Colon (tissue), 2 donors: Measurements from ENCODE around the gene RIN2.

Experiments
- FAIRE-seq: peaks from 2 replicates; lab custom pipeline; 2012; peaks lifted over from hg19 to GRCh38; lab: Jason Lieb, UNC
- donor health status: control.
- donor health status: control.

Gene RIN2

DNA sequence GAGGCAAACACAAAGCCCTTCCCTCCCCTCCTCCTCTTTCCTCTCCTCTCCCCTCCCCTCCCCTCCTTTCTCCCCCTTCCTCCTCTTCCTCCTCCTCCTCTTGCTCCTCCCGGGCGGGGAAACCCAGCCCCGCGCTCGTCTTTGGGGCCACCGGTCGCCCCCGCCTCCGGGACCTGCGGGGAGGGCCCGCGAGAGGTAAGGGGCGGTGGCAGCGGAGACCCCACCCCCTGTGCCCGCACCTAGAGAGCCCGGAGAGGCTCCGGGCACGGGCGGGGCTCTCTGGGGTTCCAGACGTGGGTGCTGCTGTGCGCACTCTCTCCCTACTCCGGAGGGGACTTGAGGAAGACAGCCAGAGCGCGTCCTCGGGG, at the start of gene RIN2:
Gene RIN2, plus strand, starts transcription at position 126 of the 368 bp plus-strand sequence. CDS start 131,344 bp downstream, outside the sequence.
- no peak for FAIRE-seq

- FAIRE-seq: no peak
Measured at GRCh38 chr20:19709635-19710335, 48.3 kb upstream of the RIN2 start.

DNA sequence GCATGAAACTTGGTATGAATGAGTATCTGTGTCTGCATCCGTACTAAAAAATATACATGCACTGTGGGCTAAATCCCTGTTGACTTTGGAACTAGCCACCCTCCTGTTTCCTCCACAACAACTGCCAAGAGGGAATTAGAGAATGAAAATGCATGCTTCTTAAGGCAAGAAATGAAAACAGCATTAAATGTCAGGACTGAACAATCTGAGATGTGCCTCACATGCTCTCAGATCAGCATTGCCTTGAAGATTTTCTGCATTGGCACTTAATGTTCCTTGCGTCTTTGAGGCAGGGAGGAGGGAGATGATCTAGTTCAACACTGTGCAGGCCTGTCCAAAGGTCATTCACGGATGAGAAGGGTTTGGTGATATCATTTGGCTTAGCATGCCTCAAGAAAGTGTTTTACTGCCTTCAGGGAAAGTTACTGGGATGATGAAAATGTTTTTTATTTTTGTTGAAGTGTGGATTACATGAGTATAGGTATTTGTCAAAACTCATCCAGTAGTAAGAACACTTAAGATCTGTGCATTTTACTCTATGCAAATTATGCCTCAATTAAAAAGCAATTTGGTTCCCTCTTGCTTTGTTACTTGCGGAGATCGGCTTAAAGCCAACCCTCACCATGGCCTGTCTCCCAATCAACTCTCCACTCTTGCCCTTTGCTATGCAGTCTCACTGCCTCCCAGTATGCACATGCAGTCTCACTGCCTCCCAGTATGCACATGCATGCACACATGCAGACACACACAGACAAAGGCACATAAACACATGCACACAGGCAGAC, 47.5 kb upstream of the RIN2 start:
- no peak for FAIRE-seq

- no peak for FAIRE-seq
Measured at GRCh38 chr20:19711126-19711525, 46.9 kb upstream of the RIN2 start.

DNA sequence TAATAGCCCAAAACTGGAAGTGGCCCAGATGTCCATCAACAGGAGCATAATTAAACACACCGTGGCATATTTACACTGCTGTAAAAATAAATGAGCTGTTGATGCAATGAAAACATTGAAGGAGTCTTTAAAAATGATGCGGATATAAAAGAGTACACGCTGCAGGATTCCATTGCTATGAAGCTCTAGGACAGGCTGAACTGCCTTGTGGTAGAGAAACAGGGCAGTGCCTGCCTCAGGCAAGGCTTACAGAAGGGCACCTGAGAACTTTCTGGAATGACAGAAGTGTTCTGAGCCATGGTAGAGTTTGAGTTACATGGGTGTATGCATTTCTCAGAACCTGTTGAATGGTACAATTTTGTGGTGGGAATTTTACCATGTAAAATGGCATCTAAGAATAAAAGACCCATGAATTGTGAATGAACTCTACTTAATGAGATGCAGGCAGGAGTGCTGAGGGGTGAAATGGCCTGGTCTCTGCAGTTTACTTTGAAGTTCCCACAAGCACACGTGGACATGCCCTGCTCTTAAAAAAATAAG, 45.3 kb upstream of the RIN2 start:
- no peak for FAIRE-seq

DNA sequence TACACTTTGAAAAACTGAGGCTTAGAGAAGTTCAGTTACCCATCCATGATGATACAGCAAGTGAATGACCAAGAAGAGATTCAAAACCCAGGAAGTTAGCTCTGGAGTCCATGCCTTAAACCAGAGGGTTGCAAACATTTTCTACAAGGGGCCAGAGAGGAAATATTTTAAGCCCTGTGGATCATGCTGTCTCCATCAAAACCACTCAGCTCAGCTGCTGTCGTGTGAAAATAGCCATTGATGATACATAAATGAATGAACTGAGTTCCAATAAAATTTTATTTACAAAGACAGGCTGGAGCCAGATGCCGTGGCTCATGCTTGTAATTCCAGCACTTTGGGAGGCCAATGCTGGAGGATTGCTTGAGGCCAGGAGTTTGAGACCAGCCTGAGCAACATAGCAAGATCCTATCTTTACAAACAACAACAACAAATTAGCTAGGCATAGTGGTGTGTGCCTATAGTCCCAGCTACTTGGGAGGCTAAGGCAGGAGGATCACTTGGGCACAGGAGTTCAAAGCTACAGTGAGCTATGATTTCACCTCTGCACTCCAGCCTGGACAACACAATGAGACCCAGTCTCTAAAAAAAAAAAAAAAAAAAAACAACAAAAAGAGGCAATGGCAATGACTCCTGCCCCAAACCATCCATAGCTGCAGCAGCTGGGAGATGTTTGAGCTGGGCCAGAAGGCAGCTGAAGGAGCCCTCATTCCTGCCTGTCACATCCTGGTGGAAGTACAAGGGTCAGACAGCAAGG, 44.1 kb upstream of the RIN2 start:
- FAIRE-seq: no peak

DNA sequence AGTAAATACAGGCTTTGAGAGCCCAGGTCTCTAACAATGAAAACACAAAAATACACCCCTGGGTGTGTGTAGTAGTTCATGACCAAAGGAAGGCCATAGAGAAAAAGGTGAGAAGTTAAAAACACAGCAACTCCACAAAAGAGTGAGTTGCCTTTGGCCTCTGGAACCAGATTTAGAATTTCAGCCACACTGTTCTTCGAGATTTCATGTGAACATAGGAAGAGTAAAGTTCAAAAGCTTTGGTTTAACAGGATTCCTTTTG, 43.5 kb upstream of the RIN2 start:
- no peak for FAIRE-seq

DNA sequence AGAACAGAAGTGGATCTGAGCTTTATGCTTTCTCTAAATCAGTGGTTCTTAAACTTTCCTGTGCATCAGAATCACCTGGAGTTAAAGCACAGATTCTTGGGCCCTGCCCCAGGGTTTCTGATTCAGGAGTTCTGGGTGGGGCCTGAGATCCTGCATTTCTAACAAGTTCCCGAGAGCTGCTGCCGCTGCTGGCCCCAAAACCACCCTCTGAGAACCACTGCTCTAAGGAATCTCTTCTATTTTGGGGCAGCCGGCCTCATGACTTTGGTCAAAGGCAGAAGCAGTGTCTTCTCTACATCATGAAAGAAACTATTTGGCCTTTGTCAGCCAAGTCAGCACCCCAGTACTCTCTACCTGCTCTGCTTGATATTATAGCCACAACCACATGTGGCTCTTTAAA, 42.1 kb upstream of the RIN2 start:
- no peak for FAIRE-seq

- no peak for FAIRE-seq
Measured at GRCh38 chr20:19718880-19719279, 39.2 kb upstream of the RIN2 start.

DNA sequence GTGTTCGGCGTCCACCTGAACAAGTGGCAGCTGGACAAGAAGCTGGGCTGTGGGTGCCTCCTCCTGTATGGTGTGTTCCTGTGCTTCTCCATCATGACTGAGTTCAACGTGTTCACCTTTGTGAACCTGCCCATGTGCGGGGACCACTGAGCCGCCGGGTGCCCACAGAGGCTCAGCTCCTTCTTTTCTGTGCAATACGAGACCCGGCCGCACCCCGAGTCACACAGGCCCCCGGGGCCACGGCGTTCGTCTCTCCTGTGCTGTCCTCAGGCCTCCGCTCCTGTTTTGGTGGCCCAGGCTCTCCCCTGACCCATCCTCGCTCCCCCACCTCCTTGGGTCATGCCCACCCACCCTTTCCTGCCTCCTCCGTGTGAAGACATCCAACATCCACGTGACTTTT, 37.1 kb upstream of the RIN2 start:
- no peak for FAIRE-seq

GRCh38 chr20:19723051-19723450, 35.0 kb upstream of the RIN2 start:
- no peak for FAIRE-seq

DNA sequence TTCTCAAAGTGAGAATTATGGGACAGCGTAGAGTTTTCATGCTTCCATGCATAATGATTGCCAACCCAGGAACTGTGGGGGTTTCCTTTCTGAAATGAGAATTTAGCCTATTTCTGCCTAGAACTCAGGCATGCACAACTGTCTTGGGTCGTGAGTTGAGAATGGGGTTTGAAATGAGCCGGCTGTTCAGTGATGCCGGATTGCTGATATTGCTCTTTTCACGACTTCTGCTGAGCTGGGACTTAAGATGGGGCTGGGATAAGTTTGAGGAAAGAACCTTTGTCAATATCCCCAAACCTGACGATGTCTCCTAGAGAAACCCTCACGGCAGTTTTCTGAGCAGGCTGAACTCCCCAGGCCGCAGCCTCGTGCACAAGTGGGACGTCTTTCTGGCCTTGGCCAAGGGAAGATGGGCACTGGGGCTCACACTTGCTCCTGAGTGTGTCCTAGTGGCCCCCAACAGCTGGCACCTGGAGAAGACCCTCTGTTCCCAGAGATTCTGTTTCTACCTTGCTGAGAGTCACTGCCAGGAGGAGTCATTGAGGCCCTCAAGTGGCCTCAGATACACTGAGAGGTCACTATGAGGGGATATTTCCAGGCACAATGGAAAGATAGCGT, 34.1 kb upstream of the RIN2 start:
- no peak for FAIRE-seq

DNA sequence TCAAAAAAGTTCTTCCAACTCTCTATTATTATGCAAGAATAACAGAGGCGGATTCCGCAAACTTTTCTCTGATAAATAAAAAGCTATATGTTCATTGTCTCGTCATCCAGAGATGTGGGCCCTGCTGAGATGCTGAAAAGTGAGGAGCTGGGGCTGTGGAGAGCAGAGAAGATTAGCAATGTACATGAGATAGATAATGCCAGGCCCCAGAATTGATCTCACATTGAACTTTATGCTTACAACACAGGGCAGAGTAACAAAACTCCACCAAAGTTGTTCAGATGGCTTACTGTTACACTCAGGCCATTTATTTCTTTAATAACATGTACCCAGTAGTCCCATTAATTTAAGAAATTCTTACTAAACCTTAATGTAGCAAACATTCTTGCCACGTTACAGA, 32.7 kb upstream of the RIN2 start:
- no peak for FAIRE-seq

- FAIRE-seq: no peak
Measured at GRCh38 chr20:19725814-19726525, 32.1 kb upstream of the RIN2 start.

DNA sequence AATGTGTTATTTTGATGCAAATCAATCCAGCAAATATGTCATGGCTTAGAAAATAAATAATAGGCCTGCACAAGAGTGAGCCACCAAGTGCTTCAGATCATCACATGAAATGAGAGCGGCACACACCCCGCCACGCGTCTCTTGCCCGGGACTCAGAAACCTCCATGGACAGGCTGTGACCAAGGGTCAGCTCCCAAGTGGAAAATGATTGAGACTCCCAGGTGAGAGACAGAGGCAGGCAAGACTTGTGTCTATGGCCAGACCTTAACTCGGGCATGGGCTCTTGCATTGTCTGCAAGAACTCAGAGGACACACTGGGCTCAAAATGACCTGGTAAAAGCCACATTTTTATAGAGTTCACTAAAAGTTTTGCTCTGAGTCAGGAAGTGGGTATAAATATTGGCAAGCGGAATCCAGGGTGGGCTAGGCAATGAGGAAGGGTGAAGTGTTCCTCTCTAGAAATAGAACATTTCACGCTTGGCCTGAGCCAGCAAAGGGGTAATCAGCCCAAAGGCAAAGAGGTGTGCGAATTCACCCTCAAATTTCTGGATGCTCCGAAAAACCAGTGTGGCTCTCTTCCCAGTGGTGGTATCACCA, 30.7 kb upstream of the RIN2 start:
- no peak for FAIRE-seq

- no peak for FAIRE-seq
Measured at GRCh38 chr20:19729672-19730071, 28.4 kb upstream of the RIN2 start.

- FAIRE-seq: no peak
Measured at GRCh38 chr20:19730706-19731105, 27.4 kb upstream of the RIN2 start.

GRCh38 chr20:19734811-19735210, 23.2 kb upstream of the RIN2 start:
- no peak for FAIRE-seq

DNA sequence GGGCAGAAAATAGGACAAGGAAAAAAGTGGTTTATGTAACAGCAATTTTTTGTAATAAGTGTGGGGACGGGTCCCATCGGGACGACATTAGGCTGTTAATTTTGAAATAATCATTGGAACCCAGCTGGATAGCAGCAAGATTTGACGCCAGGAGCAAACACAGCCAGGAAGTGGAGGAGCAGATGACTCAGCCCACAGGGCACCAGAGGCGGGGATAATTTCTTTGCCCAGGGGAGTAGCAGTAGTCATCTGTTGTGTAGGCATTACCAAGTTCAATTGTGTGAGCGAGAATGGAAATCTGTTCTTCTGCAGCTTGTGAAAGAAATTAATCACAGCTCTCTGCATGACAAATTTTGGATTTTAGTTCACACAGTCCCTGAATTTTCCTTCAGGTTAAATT, 22.6 kb upstream of the RIN2 start:
- FAIRE-seq: no peak

- no peak for FAIRE-seq
Measured at GRCh38 chr20:19737025-19737424, 21.0 kb upstream of the RIN2 start.

DNA sequence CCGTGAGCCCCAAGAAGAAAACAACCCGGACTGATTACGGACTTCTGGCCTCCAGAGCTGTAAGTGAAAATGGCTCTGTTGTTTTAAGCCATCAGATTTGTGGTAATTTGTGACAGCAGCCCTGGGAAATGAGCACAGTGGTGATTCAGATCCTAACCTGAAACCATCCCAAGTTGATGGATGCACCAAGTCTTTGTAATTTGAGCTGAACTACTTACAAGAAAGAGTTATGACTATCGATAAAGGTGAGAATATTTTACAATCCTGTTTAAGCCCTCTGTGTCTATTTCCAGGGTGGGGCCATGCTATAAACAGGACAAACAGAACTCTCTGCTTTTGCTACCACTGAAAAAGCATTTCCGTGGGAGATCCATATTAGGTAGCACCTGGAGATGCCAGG, 19.1 kb upstream of the RIN2 start:
- no peak for FAIRE-seq

- no peak for FAIRE-seq
Measured at GRCh38 chr20:19739351-19739750, 18.7 kb upstream of the RIN2 start.
